IPS-18a (cell line): ENCODE data around the gene ATL1.

Experiments
- H3K27ac ChIP-seq: one replicate; pipeline ENCODE4 v1.5.1; 2013; ENCODE audit warnings: low read length
- H3K27me3 ChIP-seq: one replicate; pipeline ENCODE4 v1.6.1; 2013; ENCODE audit warnings: mild to moderate bottlenecking, low read length; ENCODE audit not compliant: control insufficient read depth, insufficient read depth
- H3K36me3 ChIP-seq: one replicate; pipeline ENCODE4 v1.6.1; 2013; ENCODE audit warnings: low read depth, low read length; ENCODE audit not compliant: control insufficient read depth
- H3K4me1 ChIP-seq: one replicate; pipeline ENCODE4 v1.6.1; 2013; ENCODE audit warnings: low read depth, low read length; ENCODE audit not compliant: control insufficient read depth
- H3K4me3 ChIP-seq: one replicate; pipeline ENCODE4 v1.5.1; 2013; ENCODE audit warnings: low read length
- H3K9ac ChIP-seq: one replicate; pipeline ENCODE4 v1.6.1; 2013; ENCODE audit warnings: mild to moderate bottlenecking, low read length, moderate library complexity
- H3K9me3 ChIP-seq: one replicate; pipeline ENCODE4 v1.6.1; 2013; ENCODE audit warnings: low read depth, low read length; ENCODE audit not compliant: control insufficient read depth

ATL1 gene

GRCh38 chr14:50559990-50560930, at the start of gene ATL1:
ATL1 (plus strand) TSS chr14:50560145; CDS start chr14:50560266, 121 bp downstream.
- Histone ChIP-seq H3K27me3 (peaks cover 40% of the 10 kb centered on the region), H3K27ac (no peak within 1 kb of the TSS), H3K9ac (peak within 1 kb of the TSS; percentile 75), H3K36me3 (no peaks in the 10 kb centered on the region), H3K4me3 (peak within 1 kb of the TSS; percentile 96), H3K9me3 (no peaks in the 10 kb centered on the region), H3K4me1 (peaks cover 7% of the 10 kb centered on the region)

GRCh38 chr14:50510157-50510556, 49.8 kb upstream of the ATL1 start:
- H3K36me3 ChIP-seq = no peaks in the 10 kb centered on the region
- H3K4me3 ChIP-seq = no peak overlapping the region
- no peaks in the 10 kb centered on the region for H3K9me3 ChIP-seq
- H3K27me3 ChIP-seq = no peaks in the 10 kb centered on the region
- no peaks in the 10 kb centered on the region for H3K4me1 ChIP-seq
- no peak overlapping the region for H3K9ac ChIP-seq
- H3K27ac ChIP-seq = no peak overlapping the region

- Histone ChIP-seq H3K27me3 (no peaks in the 10 kb centered on the region), H3K4me3 (no peak overlapping the region), H3K36me3 (no peaks in the 10 kb centered on the region), H3K9me3 (no peaks in the 10 kb centered on the region), H3K9ac (no peak overlapping the region), H3K27ac (no peak overlapping the region), H3K4me1 (no peaks in the 10 kb centered on the region)
Measured at GRCh38 chr14:50512463-50512862, 47.5 kb upstream of the ATL1 start.

- no peak overlapping the region for H3K4me3 ChIP-seq
- no peaks in the 10 kb centered on the region for H3K4me1 ChIP-seq
- no peaks in the 10 kb centered on the region for H3K36me3 ChIP-seq
- H3K27me3 ChIP-seq = no peaks in the 10 kb centered on the region
- H3K27ac ChIP-seq = no peak overlapping the region
- H3K9me3 ChIP-seq = no peaks in the 10 kb centered on the region
- H3K9ac ChIP-seq = no peak overlapping the region
Measured at GRCh38 chr14:50516091-50516490, 43.9 kb upstream of the ATL1 start.

- Histone ChIP-seq H3K27me3 (no peaks in the 10 kb centered on the region), H3K4me1 (peaks cover 7% of the 10 kb centered on the region), H3K9ac (no peak overlapping the region), H3K4me3 (no peak overlapping the region), H3K9me3 (no peaks in the 10 kb centered on the region), H3K27ac (no peak overlapping the region), H3K36me3 (no peaks in the 10 kb centered on the region)
Measured at GRCh38 chr14:50520947-50521815, 38.8 kb upstream of the ATL1 start.

GRCh38 chr14:50521912-50522341, 38.0 kb upstream of the ATL1 start:
- Histone ChIP-seq H3K36me3 (no peaks in the 10 kb centered on the region), H3K4me1 (peaks cover 7% of the 10 kb centered on the region), H3K27ac (no peak overlapping the region)

GRCh38 chr14:50523271-50524041, 36.5 kb upstream of the ATL1 start:
- Histone ChIP-seq H3K27ac (no peak overlapping the region), H3K27me3 (no peaks in the 10 kb centered on the region), H3K9ac (no peak overlapping the region), H3K9me3 (no peaks in the 10 kb centered on the region), H3K4me1 (peaks cover 7% of the 10 kb centered on the region), H3K36me3 (no peaks in the 10 kb centered on the region), H3K4me3 (no peak overlapping the region)

More at GRCh38 chr14:50521912-50522341, 38.0 kb upstream of the ATL1 start:
- no peaks in the 10 kb centered on the region for H3K27me3 ChIP-seq
- no peak overlapping the region for H3K9ac ChIP-seq
- no peak overlapping the region for H3K4me3 ChIP-seq
- no peaks in the 10 kb centered on the region for H3K9me3 ChIP-seq

- Histone ChIP-seq H3K9me3 (no peaks in the 10 kb centered on the region), H3K36me3 (no peaks in the 10 kb centered on the region), H3K9ac (no peak overlapping the region), H3K27me3 (no peaks in the 10 kb centered on the region), H3K4me3 (no peak overlapping the region), H3K4me1 (peaks cover 7% of the 10 kb centered on the region), H3K27ac (no peak overlapping the region)
Measured at GRCh38 chr14:50524060-50524459, 35.9 kb upstream of the ATL1 start.

- H3K4me1 ChIP-seq = peaks cover 10% of the 10 kb centered on the region
- no peaks in the 10 kb centered on the region for H3K27me3 ChIP-seq
- H3K4me3 ChIP-seq = no peak overlapping the region
- H3K27ac ChIP-seq = no peak overlapping the region
- H3K9me3 ChIP-seq = no peaks in the 10 kb centered on the region
- no peaks in the 10 kb centered on the region for H3K36me3 ChIP-seq
- no peak overlapping the region for H3K9ac ChIP-seq
Measured at GRCh38 chr14:50524731-50525515, 35.0 kb upstream of the ATL1 start.

- Histone ChIP-seq H3K27me3 (peaks cover 2% of the 10 kb centered on the region), H3K9ac (no peak overlapping the region), H3K4me1 (peaks cover 23% of the 10 kb centered on the region), H3K9me3 (no peaks in the 10 kb centered on the region), H3K27ac (no peak overlapping the region), H3K4me3 (no peak overlapping the region), H3K36me3 (no peaks in the 10 kb centered on the region)
Measured at GRCh38 chr14:50528000-50528399, 31.9 kb upstream of the ATL1 start.
